Esophagus muscularis mucosa (tissue), 4 donors: Measurements from ENCODE around the gene PLAC8L1. TPM values are rescaled to one million over a fixed set of nuclear protein-coding genes. Genes with fewer than 3 reads are reported as not detected.
A peak's percentile ranks its signal among the peaks of the same experiment; 100 is the strongest.

Source experiments
- DNase-seq: peaks from one replicate; pipeline ENCODE4 v3.0.0-alpha.2; 2017; ENCODE audit errors: extremely low spot score
- H3K27ac ChIP-seq, 4 donors: fragments of 200-600 bp; sonication (generic); replicated peaks in 1 of 4; 1 replicate in 3 of 4; 2 replicates in 1 of 4; pipeline ENCODE4 v1.5.1; 2016 to 2019; ENCODE audit warnings: mild to moderate bottlenecking in 1 of 4
- H3K27me3 ChIP-seq, 4 donors: fragments of 200-600 bp; sonication (generic); one replicate each; pipeline versions ENCODE4 v1.5.1 to v1.6.0; 2016 to 2019
- H3K36me3 ChIP-seq, 4 donors: fragments of 200-600 bp; sonication (generic); one replicate each; pipeline ENCODE4 v1.5.1; 2016 to 2019
- H3K4me1 ChIP-seq, 4 donors: fragments of 200-600 bp; sonication (generic); one replicate each; pipeline ENCODE4 v1.5.1; 2016 to 2019
- H3K4me3 ChIP-seq, 4 donors: fragments of 200-600 bp; sonication (generic); 1 replicate in 2 of 4; 2 replicates in 2 of 4; pipeline ENCODE4 v1.5.1; 2016 to 2019; ENCODE audit warnings: mild to moderate bottlenecking in 4 of 4, moderate library complexity in 1 of 4
- H3K9me3 ChIP-seq, 4 donors: fragments of 200-600 bp; sonication (generic); 1 replicate in 3 of 4; 2 replicates in 1 of 4; pipeline ENCODE4 v1.5.1; 2016 to 2019
- CTCF ChIP-seq, 3 experiments: fragments of 200-600 bp in 2 of 3; fragments of 450-650 bp in 1 of 3; sonication (generic) in 2 of 3; IDR thresholded peaks; one replicate each; pipeline ENCODE4 v1.5.1; 2017 to 2019; ENCODE audit warnings: antibody characterized with exemption in 3 of 3, mild to moderate bottlenecking in 2 of 3, moderate library complexity in 1 of 3
- EP300 ChIP-seq: sonication (generic); formaldehyde crosslinking; IDR thresholded peaks from one replicate; pipeline ENCODE4 v1.6.1; 2017; ENCODE audit warnings: antibody characterized with exemption
- POLR2A ChIP-seq: fragments of 450-650 bp; IDR thresholded peaks from one replicate; pipeline ENCODE4 v1.6.1; 2017; ENCODE audit warnings: antibody characterized with exemption, moderate library complexity, mild to moderate bottlenecking, low read depth
- POLR2AphosphoS5 ChIP-seq, 2 donors: sonication (generic); formaldehyde crosslinking; IDR thresholded peaks; one replicate each; pipeline ENCODE4 v1.6.1; 2017; ENCODE audit warnings: antibody characterized with exemption in 2 of 2
- WGBS: methylation state at CpG from one replicate; pipeline ENCODE4 v1.1.5; 2018; 5-methylcytosine and 5-hydroxymethylcytosine counted together
- intact Hi-C: fragments of 100-400 bp; cut with DNase I; formaldehyde crosslinking; loops from one replicate; pipeline ENCODE4 v1.15.1; 2023
- small RNA-seq, 3 donors: library from RNA; depleted of rRNA; stranded (forward); fragments of <200 nt; gene quantifications; one replicate each; pipeline ENCODE3, GENCODE V24; 2016
- total RNA-seq, 4 donors: library from RNA; depleted of rRNA; stranded (reverse); fragments of >200 nt; gene quantifications; one replicate each; pipeline versions ENCODE4 v1.1.0 to v1.2.1, GENCODE V29; 2016

Gene PLAC8L1
- total RNA-seq, 4 donors from 2014 or later = not detected

GRCh38 chr5:146042628-146043279 lies 62.6 kb downstream of the PLAC8L1 start:
- TF ChIP-seq POLR2A = no peak
- Histone ChIP-seq H3K4me3 (no peak overlapping the region), H3K27me3 (no peaks in the 10 kb centered on the region), H3K4me1 (peaks cover 0 to 6% (median 0%) of the 10 kb centered on the region in 4 donors), H3K9me3 (no peaks in the 10 kb centered on the region), H3K27ac (no peak overlapping the region), H3K36me3 (no peaks in the 10 kb centered on the region)
- WGBS = 61% methylated on average over 5 of the region's 5 CpGs
- DNase-seq = no peak
- intact Hi-C loops = loop anchor here (10.0 kb wide), 1 partner anchor 218 kb away; no protein-coding TSS in a partner anchor

- TF ChIP-seq EP300 (no peak), POLR2A (no peak), CTCF (IDR thresholded peaks at IDR 0.05) (peak in 1 of 3 experiments; percentile 25)
- no peak for DNase-seq
- 87% methylated on average over 9 of the region's 10 CpGs for WGBS
- Histone ChIP-seq H3K36me3 (no peaks in the 10 kb centered on the region), H3K9me3 (no peaks in the 10 kb centered on the region), H3K4me3 (no peak overlapping the region), H3K27me3 (no peaks in the 10 kb centered on the region), H3K4me1 (peaks cover 0 to 6% (median 0%) of the 10 kb centered on the region in 4 donors), H3K27ac (no peak overlapping the region)
- intact Hi-C loops = loop anchor here (10.0 kb wide), 1 partner anchor 216 kb away; no protein-coding TSS in a partner anchor
Measured at GRCh38 chr5:146041180-146041789, 64.1 kb downstream of the PLAC8L1 start.

GRCh38 chr5:146040527-146040926 lies 64.8 kb downstream of the PLAC8L1 start:
- Histone ChIP-seq H3K36me3 (no peaks in the 10 kb centered on the region), H3K9me3 (no peaks in the 10 kb centered on the region), H3K4me3 (no peak overlapping the region), H3K27ac (no peak overlapping the region), H3K27me3 (no peaks in the 10 kb centered on the region), H3K4me1 (peaks cover 0 to 6% (median 0%) of the 10 kb centered on the region in 4 donors)
- 58% methylated on average over 3 of the region's 3 CpGs for WGBS
- intact Hi-C loops = loop anchor here (10.0 kb wide), 1 partner anchor 216 kb away; no protein-coding TSS in a partner anchor
- DNase-seq = no peak
- TF ChIP-seq POLR2AphosphoS5 (IDR thresholded peaks at IDR 0.05) = no peak
- no peak for TF ChIP-seq EP300
- TF ChIP-seq CTCF (IDR thresholded peaks at IDR 0.05) = no peak
- no peak for TF ChIP-seq POLR2A

- Histone ChIP-seq H3K27ac (no peak overlapping the region), H3K36me3 (no peaks in the 10 kb centered on the region), H3K27me3 (no peaks in the 10 kb centered on the region), H3K9me3 (no peaks in the 10 kb centered on the region), H3K4me3 (no peak overlapping the region), H3K4me1 (peaks cover 0 to 6% (median 0%) of the 10 kb centered on the region in 4 donors)
- DNase-seq = no peak
- TF ChIP-seq POLR2AphosphoS5 (IDR thresholded peaks at IDR 0.05) (no peak), CTCF (IDR thresholded peaks at IDR 0.05) (no peak), EP300 (no peak), POLR2A (no peak)
- intact Hi-C loops = no loop called here
- 53% methylated on average over 3 of the region's 3 CpGs for WGBS
Measured at GRCh38 chr5:146039420-146039819, 66.0 kb downstream of the PLAC8L1 start.

GRCh38 chr5:146034605-146035004 lies 70.8 kb downstream of the PLAC8L1 start:
- no peaks in the 10 kb centered on the region for H3K27me3 ChIP-seq
- H3K4me3 ChIP-seq = no peak overlapping the region
- no peaks in the 10 kb centered on the region for H3K4me1 ChIP-seq
- TF ChIP-seq POLR2A (no peak), POLR2AphosphoS5 (IDR thresholded peaks at IDR 0.05) (no peak), EP300 (no peak), CTCF (IDR thresholded peaks at IDR 0.05) (no peak)
- 91% methylated on average over 4 of the region's 4 CpGs for WGBS
- H3K27ac ChIP-seq = no peak overlapping the region
- no peaks in the 10 kb centered on the region for H3K36me3 ChIP-seq
- no peaks in the 10 kb centered on the region for H3K9me3 ChIP-seq
- DNase-seq = no peak
- intact Hi-C loops = no loop called here

Small RNAs within 50 kb of the gene (small RNA-seq; reads per million reads assigned to genes)
- 0 reads per million in 3 donors for gene AC091959.1

Other genes starting within 250 kb of the PLAC8L1 start
- gene GRXCR2, start 232.6 kb downstream of the PLAC8L1 start, total RNA-seq = not detected
- 1 to 10 TPM in 3 of 4 donors, under 1 TPM in 1; 0.66 to 2.1 (median 1.5) TPM for gene SH3RF2, start 169.0 kb downstream of the PLAC8L1 start, total RNA-seq
- gene LARS1, start 77.1 kb upstream of the PLAC8L1 start, total RNA-seq = 10 to 100 TPM; 56.5 to 78.1 (median 65.6) TPM
- gene RBM27, start 98.0 kb upstream of the PLAC8L1 start, total RNA-seq = 10 to 100 TPM; 18.4 to 24.1 (median 20.6) TPM
- gene POU4F3, start 233.3 kb upstream of the PLAC8L1 start, total RNA-seq = under 1 TPM in 2 of 4 donors, not detected in 2; 0.17 TPM